ENCODE measurements around the gene ZBTB46. TPM values are rescaled to one million over a fixed set of nuclear protein-coding genes. Genes with fewer than 3 reads are reported as not detected.

The ZBTB46 gene
- total and polyA plus RNA-seq, 4 donors: 0.79 to 12.1 (median 4.7) TPM

DNA sequence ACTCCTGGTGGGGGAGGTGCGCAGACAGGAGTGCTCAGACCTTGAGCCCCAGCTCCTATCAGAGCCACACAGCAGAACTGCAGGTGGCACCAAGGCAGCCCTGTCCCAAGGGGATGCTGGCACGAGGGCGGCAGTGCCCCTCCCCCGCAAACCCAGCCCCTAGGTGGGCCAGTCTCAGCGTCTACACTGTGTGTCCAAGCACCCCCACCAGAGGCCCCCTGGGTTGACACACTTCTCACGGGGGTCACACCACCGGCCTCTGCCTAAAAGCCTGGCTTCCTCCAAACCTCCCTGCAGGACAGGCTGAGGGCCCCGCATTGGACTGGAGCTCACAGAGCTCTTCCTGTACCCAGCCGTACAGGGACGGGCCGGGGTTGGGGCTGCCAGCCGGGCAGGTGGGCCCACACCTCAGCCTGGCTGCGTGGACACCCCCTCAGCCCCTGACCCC lies 83.4 kb downstream of the ZBTB46 start:
- Histone ChIP-seq H3K4me1 (ENCODE audit: control insufficient read depth in 4 of 4, insufficient read depth in 4 of 4, low read length in 3 of 4) (peaks cover under 1 to 17% (median 13%) of the 10 kb centered on the region in 4 donors), H3K27me3 (ENCODE audit: control insufficient read depth in 4 of 4, insufficient read depth in 4 of 4, low read length in 3 of 4) (no peaks in the 10 kb centered on the region), H3K9ac (ENCODE audit: low read depth in 1 of 2, low read length in 2 of 2) (no peak overlapping the region), H3K36me3 (ENCODE audit: control insufficient read depth in 4 of 4, insufficient read depth in 3 of 4, low read depth in 1 of 4, low read length in 3 of 4) (no peaks in the 10 kb centered on the region), H3K4me3 (ENCODE audit: low read depth in 1 of 3, low read length in 3 of 3) (no peak overlapping the region), H3K9me3 (ENCODE audit: control insufficient read depth in 4 of 4, low read length in 3 of 4) (no peaks in the 10 kb centered on the region), H3K27ac (ENCODE audit: low read depth in 1 of 2, low read length in 2 of 2) (no peak overlapping the region)
- TF ChIP-seq, protein P1, sequence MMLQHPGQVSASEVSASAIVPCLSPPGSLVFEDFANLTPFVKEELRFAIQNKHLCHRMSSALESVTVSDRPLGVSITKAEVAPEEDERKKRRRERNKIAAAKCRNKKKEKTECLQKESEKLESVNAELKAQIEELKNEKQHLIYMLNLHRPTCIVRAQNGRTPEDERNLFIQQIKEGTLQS (IDR thresholded peaks at IDR 0.05): no peak
- no peak for TF ChIP-seq FOXA2 (IDR thresholded peaks at IDR 0.05)
- TF ChIP-seq, protein P2, sequence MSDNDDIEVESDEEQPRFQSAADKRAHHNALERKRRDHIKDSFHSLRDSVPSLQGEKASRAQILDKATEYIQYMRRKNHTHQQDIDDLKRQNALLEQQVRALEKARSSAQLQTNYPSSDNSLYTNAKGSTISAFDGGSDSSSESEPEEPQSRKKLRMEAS (IDR thresholded peaks at IDR 0.05): no peak
- TF ChIP-seq YY1 (IDR thresholded peaks at IDR 0.05): no peak
- no peak for TF ChIP-seq RXRA (IDR thresholded peaks at IDR 0.05)
- TF ChIP-seq TAF1 (conservative IDR thresholded peaks at IDR 0.05): no peak
- TF ChIP-seq, protein P3, sequence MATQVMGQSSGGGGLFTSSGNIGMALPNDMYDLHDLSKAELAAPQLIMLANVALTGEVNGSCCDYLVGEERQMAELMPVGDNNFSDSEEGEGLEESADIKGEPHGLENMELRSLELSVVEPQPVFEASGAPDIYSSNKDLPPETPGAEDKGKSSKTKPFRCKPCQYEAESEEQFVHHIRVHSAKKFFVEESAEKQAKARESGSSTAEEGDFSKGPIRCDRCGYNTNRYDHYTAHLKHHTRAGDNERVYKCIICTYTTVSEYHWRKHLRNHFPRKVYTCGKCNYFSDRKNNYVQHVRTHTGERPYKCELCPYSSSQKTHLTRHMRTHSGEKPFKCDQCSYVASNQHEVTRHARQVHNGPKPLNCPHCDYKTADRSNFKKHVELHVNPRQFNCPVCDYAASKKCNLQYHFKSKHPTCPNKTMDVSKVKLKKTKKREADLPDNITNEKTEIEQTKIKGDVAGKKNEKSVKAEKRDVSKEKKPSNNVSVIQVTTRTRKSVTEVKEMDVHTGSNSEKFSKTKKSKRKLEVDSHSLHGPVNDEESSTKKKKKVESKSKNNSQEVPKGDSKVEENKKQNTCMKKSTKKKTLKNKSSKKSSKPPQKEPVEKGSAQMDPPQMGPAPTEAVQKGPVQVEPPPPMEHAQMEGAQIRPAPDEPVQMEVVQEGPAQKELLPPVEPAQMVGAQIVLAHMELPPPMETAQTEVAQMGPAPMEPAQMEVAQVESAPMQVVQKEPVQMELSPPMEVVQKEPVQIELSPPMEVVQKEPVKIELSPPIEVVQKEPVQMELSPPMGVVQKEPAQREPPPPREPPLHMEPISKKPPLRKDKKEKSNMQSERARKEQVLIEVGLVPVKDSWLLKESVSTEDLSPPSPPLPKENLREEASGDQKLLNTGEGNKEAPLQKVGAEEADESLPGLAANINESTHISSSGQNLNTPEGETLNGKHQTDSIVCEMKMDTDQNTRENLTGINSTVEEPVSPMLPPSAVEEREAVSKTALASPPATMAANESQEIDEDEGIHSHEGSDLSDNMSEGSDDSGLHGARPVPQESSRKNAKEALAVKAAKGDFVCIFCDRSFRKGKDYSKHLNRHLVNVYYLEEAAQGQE (IDR thresholded peaks at IDR 0.05): no peak
- TF ChIP-seq, protein P4, sequence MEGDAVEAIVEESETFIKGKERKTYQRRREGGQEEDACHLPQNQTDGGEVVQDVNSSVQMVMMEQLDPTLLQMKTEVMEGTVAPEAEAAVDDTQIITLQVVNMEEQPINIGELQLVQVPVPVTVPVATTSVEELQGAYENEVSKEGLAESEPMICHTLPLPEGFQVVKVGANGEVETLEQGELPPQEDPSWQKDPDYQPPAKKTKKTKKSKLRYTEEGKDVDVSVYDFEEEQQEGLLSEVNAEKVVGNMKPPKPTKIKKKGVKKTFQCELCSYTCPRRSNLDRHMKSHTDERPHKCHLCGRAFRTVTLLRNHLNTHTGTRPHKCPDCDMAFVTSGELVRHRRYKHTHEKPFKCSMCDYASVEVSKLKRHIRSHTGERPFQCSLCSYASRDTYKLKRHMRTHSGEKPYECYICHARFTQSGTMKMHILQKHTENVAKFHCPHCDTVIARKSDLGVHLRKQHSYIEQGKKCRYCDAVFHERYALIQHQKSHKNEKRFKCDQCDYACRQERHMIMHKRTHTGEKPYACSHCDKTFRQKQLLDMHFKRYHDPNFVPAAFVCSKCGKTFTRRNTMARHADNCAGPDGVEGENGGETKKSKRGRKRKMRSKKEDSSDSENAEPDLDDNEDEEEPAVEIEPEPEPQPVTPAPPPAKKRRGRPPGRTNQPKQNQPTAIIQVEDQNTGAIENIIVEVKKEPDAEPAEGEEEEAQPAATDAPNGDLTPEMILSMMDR (IDR thresholded peaks at IDR 0.05; ENCODE audit: low read depth, low read length, missing input control): no peak
- TF ChIP-seq RAD21 (IDR thresholded peaks at IDR 0.05): no peak
- TF ChIP-seq SP1 (IDR thresholded peaks at IDR 0.05): no peak
- no peak for TF ChIP-seq NR2F2 (IDR thresholded peaks at IDR 0.05)
- no peak for TF ChIP-seq FOXA1 (IDR thresholded peaks at IDR 0.05)
- TF ChIP-seq HNF4G (IDR thresholded peaks at IDR 0.05): no peak
- no peak for DNase-seq (ENCODE audit: low spot score)
- 82% methylated on average over 13 of the region's 13 CpGs for WGBS

DNA sequence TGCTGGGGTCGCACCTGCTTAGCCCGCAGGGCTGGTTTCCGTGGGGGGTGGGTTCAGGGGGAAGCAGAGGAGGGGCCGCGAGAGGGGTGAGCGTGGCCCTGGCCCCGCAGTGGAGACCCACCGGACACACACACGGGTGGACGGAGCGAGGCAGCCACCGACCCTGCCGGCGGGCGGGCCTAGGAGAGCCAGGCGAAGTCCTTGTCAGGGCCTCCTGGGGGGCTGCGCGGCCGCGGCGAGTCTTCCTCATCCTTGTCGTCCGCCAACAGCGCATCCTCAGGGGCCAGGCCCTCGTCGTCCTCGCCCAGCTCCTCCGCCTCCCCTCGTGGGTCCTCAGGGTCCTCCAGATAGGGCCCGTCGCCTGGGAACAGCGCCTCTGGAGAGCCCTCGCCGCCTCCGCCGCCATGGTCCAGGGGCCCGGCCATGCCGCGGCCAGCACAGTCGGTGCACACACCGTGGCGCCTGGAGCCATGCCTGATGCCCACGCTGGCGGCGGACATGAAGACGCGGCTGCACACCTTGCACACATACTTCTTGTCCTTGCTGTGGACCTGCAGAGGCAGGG lies 84.2 kb downstream of the ZBTB46 start:
- no peaks in the 10 kb centered on the region for H3K9me3 ChIP-seq (ENCODE audit: control insufficient read depth in 4 of 4, low read length in 3 of 4)
- no peaks in the 10 kb centered on the region for H3K36me3 ChIP-seq (ENCODE audit: control insufficient read depth in 4 of 4, insufficient read depth in 3 of 4, low read depth in 1 of 4, low read length in 3 of 4)
- H3K9ac ChIP-seq (ENCODE audit: low read depth in 1 of 2, low read length in 2 of 2): no peak overlapping the region
- H3K4me1 ChIP-seq (ENCODE audit: control insufficient read depth in 4 of 4, insufficient read depth in 4 of 4, low read length in 3 of 4): peaks cover 5 to 25% (median 18%) of the 10 kb centered on the region in 4 donors
- no peak for DNase-seq (ENCODE audit: low spot score)
- H3K4me3 ChIP-seq (ENCODE audit: low read depth in 1 of 3, low read length in 3 of 3): no peak overlapping the region
- H3K27ac ChIP-seq (ENCODE audit: low read depth in 1 of 2, low read length in 2 of 2): no peak overlapping the region
- WGBS: 93% methylated on average over 47 of the region's 47 CpGs
- TF ChIP-seq YY1 (IDR thresholded peaks at IDR 0.05) (no peak), FOXA1 (IDR thresholded peaks at IDR 0.05) (no peak), EGR1 (IDR thresholded peaks at IDR 0.05; ENCODE audit: low read depth in 2 of 2) (no peak)
- TF ChIP-seq, protein P1 (IDR thresholded peaks at IDR 0.05): no peak
- no peaks in the 10 kb centered on the region for H3K27me3 ChIP-seq (ENCODE audit: control insufficient read depth in 4 of 4, insufficient read depth in 4 of 4, low read length in 3 of 4)
